Measurements from ENCODE around the gene EXPH5.

The EXPH5 gene

DNA sequence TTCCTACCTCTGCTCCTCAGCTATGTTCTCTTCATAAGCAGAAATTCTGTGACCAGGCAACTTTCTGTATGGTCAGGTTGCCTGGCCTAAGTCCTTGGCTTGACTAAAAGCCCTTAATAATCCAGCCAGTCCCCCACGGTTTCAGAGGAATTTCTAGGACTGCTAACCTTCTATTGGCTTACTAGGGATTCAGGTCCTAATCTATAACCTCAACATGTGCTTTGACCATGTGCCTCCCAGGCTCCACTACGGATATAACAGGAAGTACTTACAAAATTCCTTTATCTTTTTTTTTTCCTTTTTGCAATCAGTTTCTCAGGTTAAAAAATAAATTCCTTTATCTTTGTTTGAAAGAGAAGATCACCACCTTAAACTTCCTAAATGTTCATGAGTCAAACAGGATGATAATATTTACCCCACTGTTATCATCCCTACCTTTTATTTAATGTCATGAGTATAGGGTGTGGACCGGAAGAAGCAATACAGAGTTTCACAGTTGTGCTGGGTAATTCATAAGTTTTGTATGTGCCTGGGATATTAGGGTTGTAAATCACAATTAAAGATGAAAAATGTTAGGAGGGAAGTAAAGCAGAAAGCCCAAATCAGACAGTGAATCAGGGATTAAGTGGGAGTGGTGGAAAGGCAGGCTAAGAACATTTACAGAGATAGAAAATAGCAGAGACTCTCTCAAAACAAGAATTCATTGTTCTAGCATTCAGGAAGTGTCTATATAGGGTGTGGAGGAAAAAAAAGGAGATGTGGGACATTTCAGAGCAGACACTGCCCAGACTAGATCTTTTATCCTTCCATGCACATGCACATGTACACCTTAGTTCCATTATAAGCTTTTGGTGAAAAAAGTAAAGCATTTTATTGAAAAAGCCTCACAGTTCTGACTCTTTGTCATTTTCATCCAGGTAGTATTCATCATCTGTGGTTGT, 84.6 kb downstream of the EXPH5 start:
- no peak for DNase-seq

GRCh38 chr11:108501396-108501795, 92.2 kb downstream of the EXPH5 start:
- no peak for DNase-seq

- no peak for DNase-seq
Observed at GRCh38 chr11:108500721-108501120, 92.8 kb downstream of the EXPH5 start.

- no peak for DNase-seq
Observed at GRCh38 chr11:108500169-108500568, 93.4 kb downstream of the EXPH5 start.

GRCh38 chr11:108498816-108499408, 94.7 kb downstream of the EXPH5 start:
- DNase-seq = no peak

GRCh38 chr11:108498046-108498815, 95.3 kb downstream of the EXPH5 start, which contains the start of gene POGLUT3:
Gene POGLUT3 (minus strand): TSS chr11:108498384. CDS start chr11:108498366, 18 bp downstream.
- DNase-seq = peak; percentile 21

GRCh38 chr11:108497317-108498045, 96.1 kb downstream of the EXPH5 start:
- DNase-seq = peak; percentile 46

GRCh38 chr11:108496643-108497256, 96.8 kb downstream of the EXPH5 start:
- DNase-seq = no peak

- no peak for DNase-seq
Observed at GRCh38 chr11:108495326-108495725, 98.2 kb downstream of the EXPH5 start.

- DNase-seq = no peak
Observed at GRCh38 chr11:108494182-108494581, 99.4 kb downstream of the EXPH5 start.

DNA sequence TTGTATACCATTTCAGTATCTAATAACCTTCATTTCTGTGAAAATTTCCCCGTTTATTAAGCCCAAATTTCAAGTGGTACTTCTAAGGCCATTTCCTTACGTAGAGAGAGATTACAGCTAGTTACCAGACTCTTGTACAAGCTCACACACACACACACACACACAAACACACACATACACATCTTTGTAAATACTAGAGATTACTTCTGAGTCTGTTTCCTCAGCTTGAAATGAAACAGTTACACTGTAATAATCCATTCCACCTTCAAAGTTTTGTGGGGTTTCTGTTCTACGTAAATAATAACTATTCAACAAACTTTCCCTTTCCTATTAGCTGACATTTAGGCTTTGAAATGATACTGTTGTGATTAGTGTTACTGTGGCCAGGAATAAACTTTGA, 101.6 kb downstream of the EXPH5 start:
- DNase-seq = no peak

GRCh38 chr11:108486828-108487227, 106.7 kb downstream of the EXPH5 start:
- DNase-seq = no peak

DNA sequence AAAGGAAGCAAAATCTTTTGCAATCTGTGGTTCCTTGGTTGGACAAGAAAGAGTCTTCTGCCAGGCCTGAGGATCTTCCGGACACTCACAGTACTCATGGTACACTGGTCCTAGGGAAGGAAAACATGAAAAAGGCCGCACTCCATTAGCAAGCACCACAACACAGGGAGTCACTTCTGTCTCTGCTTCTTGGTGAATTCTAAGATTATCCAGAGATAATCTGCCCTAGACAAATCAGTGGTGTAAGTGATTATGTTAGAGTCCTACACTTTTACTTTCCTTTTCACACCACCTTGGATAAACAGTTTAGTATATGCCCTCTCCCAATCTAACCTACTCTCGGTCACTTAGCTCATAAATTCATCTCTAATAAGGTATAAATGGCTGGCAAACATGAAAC, 107.2 kb downstream of the EXPH5 start:
- DNase-seq = no peak

DNA sequence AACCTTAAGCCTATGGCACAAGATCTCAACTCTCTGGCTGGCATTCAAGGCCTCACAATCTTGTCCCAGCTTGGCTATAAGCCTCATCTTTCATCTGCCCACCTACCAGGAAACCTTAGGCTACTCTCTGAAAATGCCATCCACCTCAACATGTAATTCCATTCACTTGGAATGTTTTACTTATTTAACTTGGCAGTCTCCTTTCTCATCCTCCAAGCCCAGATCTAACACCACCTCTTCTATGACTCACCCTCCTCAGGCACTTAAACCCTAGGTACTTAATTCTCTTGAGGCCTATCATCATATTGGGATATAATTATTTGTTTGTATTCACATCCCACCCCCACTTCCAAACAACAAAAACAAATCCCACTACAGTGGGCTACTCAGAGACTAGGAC, 110.4 kb downstream of the EXPH5 start:
- DNase-seq = no peak

DNA sequence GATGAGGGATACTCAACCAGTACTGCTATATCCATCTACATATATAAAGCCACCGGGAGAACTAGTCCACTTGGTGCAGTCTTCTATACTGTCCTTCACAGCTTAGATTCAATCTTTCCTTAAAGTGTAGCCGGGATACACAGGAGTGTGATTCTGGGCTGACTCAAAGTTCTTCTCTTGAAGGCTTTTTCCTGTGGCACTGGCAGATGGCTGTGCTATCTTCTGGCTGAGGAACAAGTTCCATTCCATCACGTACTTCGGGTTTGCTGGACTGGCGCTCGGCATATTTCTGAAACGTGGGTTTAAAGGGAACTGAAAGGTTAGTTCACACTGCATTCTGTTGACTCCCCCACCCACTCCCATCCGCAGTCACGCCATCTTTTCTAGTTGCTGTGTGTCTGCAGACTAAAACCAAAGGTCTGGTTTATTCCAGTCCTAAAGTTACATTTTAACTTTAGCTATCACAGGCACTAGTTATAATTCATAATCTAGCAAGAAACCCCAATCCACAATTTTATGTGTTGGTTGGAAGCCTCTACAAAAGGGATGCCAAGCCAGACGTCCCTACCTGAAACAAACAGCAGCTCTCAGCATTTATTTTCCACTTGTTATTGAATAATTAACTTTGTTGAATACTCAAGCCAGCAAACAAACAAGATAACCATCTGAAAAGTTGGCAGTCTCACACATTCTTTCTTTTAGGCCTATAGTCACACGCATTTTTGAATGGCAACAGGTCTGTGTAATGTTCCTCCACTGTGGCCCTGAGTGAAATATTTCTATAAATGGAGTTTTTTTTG, 118.7 kb downstream of the EXPH5 start:
- DNase-seq = no peak

GRCh38 chr11:108472681-108473080, 120.9 kb downstream of the EXPH5 start:
- DNase-seq = no peak

- DNase-seq = no peak
Observed at GRCh38 chr11:108468478-108468864, 125.1 kb downstream of the EXPH5 start.

DNA sequence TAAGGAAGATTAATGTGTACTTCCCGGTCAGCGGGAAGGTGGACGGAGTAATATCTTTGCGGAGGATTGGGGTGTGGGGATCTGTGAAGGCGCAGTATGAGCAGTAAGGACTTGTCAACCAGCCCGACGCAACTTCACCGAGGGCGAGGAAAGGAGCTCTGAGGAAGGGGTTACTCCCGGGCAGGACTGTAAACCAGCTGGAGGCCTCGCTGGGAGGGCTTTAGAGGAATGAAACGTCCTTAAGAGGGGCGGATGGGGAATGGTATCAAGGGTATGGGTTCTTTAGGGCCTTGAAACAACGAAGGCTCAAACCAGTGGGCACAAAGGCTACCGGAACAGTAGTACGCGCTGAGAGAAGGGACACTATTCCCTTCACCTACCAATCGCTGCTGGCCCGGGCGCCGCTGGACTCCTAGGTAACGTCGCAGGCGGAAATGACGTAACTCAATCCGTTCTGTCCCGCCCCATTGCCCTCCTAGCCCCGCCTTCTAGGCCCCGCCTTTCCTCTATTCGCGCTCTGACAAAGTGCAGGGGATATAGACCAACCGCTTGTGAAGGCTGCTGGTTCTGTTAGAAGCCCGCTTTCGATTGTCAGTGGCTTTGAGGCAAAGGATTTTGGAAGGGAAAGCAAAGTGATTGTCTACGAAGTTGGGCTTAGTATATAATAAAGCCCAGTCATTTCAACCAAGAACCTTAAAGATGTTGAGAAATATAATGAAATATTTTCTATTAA, 126.3 kb downstream of the EXPH5 start, which contains the start of gene C11orf65:
TSS of gene C11orf65 (minus strand) at position 439 of the 733 bp plus-strand sequence. CDS start 5,970 bp downstream, outside the sequence.
- peak; percentile 93 for DNase-seq

DNA sequence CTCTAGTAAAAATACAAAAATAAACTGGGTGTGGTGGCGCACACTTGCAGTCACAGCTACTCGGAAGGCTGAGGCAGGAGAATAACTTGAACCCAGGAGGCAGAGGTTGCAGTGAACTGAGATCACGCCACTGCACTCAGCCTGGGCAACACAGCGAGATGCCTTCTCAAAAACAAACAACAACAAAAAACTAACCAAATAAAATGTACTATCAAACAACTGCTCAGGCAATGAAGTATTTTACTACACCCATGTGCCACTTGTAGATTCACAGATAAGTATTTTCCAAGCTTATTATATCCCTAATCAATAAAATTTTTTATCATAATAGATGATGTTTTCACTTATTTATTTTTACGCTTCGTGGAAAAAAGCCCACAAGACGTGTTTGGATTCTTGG, 127.2 kb downstream of the EXPH5 start:
- DNase-seq = no peak

Measured in activated T-cell treated with anti-CD3 and anti-CD28 coated beads for 4 hours (primary cell).